ENCODE results near the gene IL1RAPL1. TPM values are rescaled to one million over a fixed set of nuclear protein-coding genes. Genes with fewer than 3 reads are reported as not detected.

IL1RAPL1 gene
- polyA plus RNA-seq, 1 donor from 2014 or later: not detected

DNA sequence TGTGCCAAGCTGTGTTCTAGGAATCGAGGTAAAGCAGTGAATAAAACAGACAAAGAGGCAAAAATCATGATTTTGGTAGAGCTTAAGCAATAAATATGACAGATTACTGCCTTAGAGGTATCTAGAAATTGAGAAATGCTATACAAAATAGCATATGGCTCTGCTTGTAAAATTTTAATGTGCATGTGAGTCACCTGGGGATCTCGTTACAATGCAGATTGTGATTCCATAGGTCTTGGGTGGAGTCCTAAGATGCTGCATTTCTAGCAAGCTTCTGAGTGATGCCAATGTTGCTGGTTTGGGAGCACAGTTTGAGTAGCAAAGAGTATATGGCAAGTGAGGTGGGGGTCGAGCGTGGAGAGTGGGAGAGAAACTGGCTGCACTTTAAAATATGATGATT, 930.9 kb downstream of the IL1RAPL1 start:
- H2AFZ ChIP-seq (ENCODE audit: low read depth, low read length): no peak overlapping the region
- H3K79me2 ChIP-seq (replicated peaks; ENCODE audit: insufficient read depth, low read length): no peaks in the 10 kb centered on the region
- H3F3A ChIP-seq (ENCODE audit: insufficient read depth, low read length, poor library complexity, severe bottlenecking): no peaks in the 10 kb centered on the region
- H3K4me3 ChIP-seq (ENCODE audit: low read length): no peak overlapping the region
- TF ChIP-seq SMC3 (conservative IDR thresholded peaks at IDR 0.05; ENCODE audit: poor library complexity) (no peak), RAD21 (conservative IDR thresholded peaks at IDR 0.05) (no peak), EP300 (conservative IDR thresholded peaks at IDR 0.05; ENCODE audit: poor library complexity, severe bottlenecking) (no peak), MXI1 (conservative IDR thresholded peaks at IDR 0.05; ENCODE audit: poor library complexity, severe bottlenecking) (no peak), TAF1 (IDR thresholded peaks at IDR 0.05; ENCODE audit: low read depth) (no peak), EZH2 (IDR thresholded peaks at IDR 0.05; ENCODE audit: borderline replicate concordance, insufficient read depth, low read length, poor library complexity, severe bottlenecking) (no peak), POLR2AphosphoS5 (IDR thresholded peaks at IDR 0.05) (no peak)
- TF ChIP-seq, protein P1, sequence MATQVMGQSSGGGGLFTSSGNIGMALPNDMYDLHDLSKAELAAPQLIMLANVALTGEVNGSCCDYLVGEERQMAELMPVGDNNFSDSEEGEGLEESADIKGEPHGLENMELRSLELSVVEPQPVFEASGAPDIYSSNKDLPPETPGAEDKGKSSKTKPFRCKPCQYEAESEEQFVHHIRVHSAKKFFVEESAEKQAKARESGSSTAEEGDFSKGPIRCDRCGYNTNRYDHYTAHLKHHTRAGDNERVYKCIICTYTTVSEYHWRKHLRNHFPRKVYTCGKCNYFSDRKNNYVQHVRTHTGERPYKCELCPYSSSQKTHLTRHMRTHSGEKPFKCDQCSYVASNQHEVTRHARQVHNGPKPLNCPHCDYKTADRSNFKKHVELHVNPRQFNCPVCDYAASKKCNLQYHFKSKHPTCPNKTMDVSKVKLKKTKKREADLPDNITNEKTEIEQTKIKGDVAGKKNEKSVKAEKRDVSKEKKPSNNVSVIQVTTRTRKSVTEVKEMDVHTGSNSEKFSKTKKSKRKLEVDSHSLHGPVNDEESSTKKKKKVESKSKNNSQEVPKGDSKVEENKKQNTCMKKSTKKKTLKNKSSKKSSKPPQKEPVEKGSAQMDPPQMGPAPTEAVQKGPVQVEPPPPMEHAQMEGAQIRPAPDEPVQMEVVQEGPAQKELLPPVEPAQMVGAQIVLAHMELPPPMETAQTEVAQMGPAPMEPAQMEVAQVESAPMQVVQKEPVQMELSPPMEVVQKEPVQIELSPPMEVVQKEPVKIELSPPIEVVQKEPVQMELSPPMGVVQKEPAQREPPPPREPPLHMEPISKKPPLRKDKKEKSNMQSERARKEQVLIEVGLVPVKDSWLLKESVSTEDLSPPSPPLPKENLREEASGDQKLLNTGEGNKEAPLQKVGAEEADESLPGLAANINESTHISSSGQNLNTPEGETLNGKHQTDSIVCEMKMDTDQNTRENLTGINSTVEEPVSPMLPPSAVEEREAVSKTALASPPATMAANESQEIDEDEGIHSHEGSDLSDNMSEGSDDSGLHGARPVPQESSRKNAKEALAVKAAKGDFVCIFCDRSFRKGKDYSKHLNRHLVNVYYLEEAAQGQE (IDR thresholded peaks at IDR 0.05; ENCODE audit: borderline replicate concordance): no peak
- TF ChIP-seq, protein P2, sequence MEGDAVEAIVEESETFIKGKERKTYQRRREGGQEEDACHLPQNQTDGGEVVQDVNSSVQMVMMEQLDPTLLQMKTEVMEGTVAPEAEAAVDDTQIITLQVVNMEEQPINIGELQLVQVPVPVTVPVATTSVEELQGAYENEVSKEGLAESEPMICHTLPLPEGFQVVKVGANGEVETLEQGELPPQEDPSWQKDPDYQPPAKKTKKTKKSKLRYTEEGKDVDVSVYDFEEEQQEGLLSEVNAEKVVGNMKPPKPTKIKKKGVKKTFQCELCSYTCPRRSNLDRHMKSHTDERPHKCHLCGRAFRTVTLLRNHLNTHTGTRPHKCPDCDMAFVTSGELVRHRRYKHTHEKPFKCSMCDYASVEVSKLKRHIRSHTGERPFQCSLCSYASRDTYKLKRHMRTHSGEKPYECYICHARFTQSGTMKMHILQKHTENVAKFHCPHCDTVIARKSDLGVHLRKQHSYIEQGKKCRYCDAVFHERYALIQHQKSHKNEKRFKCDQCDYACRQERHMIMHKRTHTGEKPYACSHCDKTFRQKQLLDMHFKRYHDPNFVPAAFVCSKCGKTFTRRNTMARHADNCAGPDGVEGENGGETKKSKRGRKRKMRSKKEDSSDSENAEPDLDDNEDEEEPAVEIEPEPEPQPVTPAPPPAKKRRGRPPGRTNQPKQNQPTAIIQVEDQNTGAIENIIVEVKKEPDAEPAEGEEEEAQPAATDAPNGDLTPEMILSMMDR (IDR thresholded peaks at IDR 0.05; ENCODE audit: poor library complexity, severe bottlenecking): no peak
- no peaks in the 10 kb centered on the region for H3K36me3 ChIP-seq (ENCODE audit: insufficient read depth, low read length)
- no peak overlapping the region for H3K4me2 ChIP-seq (ENCODE audit: low read length)
- no peaks in the 10 kb centered on the region for H3K9me2 ChIP-seq (ENCODE audit: insufficient read depth, low read length)
- H3K9ac ChIP-seq (ENCODE audit: low read length): no peak overlapping the region
- no peaks in the 10 kb centered on the region for H3K27me3 ChIP-seq (ENCODE audit: insufficient read depth, low read depth, low read length)
- no peaks in the 10 kb centered on the region for H4K20me1 ChIP-seq (ENCODE audit: insufficient read depth)
- H3K9me3 ChIP-seq (ENCODE audit: low read length): no peaks in the 10 kb centered on the region
- no peak overlapping the region for H3K27ac ChIP-seq (ENCODE audit: low read length)

DNA sequence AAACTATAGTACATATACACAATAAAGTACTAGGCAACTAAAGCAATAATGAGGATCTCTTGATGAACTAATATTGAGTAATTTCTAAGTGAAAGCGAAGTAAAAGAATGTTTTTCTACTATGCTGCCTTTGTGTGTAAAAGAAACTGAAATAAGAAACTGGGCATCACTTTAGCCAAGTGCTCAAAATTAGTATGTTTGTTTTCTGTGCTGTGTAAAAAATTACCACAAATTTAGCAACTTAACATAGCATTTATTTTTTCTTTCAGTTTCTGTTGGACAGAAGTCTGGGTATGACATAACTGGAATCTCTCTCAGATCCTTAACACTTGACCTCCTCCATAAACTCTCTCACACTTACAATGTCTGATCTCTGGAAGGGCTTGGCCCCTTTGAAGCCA, 941.0 kb downstream of the IL1RAPL1 start:
- Histone ChIP-seq H3K27ac (ENCODE audit: low read length) (no peak overlapping the region), H3K27me3 (ENCODE audit: insufficient read depth, low read depth, low read length) (no peaks in the 10 kb centered on the region), H3K36me3 (ENCODE audit: insufficient read depth, low read length) (no peaks in the 10 kb centered on the region), H3K9me3 (ENCODE audit: low read length) (no peaks in the 10 kb centered on the region), H3K79me2 (replicated peaks; ENCODE audit: insufficient read depth, low read length) (no peaks in the 10 kb centered on the region), H3K9me2 (ENCODE audit: insufficient read depth, low read length) (no peaks in the 10 kb centered on the region), H3K4me2 (ENCODE audit: low read length) (no peak overlapping the region), H3K4me3 (ENCODE audit: low read length) (no peak overlapping the region), H2AFZ (ENCODE audit: low read depth, low read length) (no peak overlapping the region), H3F3A (ENCODE audit: insufficient read depth, low read length, poor library complexity, severe bottlenecking) (no peaks in the 10 kb centered on the region), H3K9ac (ENCODE audit: low read length) (no peak overlapping the region), H4K20me1 (ENCODE audit: insufficient read depth) (no peaks in the 10 kb centered on the region)
- TF ChIP-seq, protein P2 (IDR thresholded peaks at IDR 0.05; ENCODE audit: poor library complexity, severe bottlenecking): no peak
- TF ChIP-seq EZH2 (IDR thresholded peaks at IDR 0.05; ENCODE audit: borderline replicate concordance, insufficient read depth, low read length, poor library complexity, severe bottlenecking) (no peak), TAF1 (IDR thresholded peaks at IDR 0.05; ENCODE audit: low read depth) (no peak), MXI1 (conservative IDR thresholded peaks at IDR 0.05; ENCODE audit: poor library complexity, severe bottlenecking) (no peak), POLR2AphosphoS5 (IDR thresholded peaks at IDR 0.05) (no peak), RAD21 (conservative IDR thresholded peaks at IDR 0.05) (no peak), SMC3 (conservative IDR thresholded peaks at IDR 0.05; ENCODE audit: poor library complexity) (no peak), EP300 (conservative IDR thresholded peaks at IDR 0.05; ENCODE audit: poor library complexity, severe bottlenecking) (no peak)
- TF ChIP-seq, protein P1 (IDR thresholded peaks at IDR 0.05; ENCODE audit: borderline replicate concordance): no peak
